Stimulated activated CD8-positive, alpha-beta memory T cell treated with anti-CD3 and anti-CD28 coated beads, Interleukin-7, amount 100 ng/mL, for 48 hours (primary cell): ENCODE results near the gene HIF3A.
"Not testable (repeated sequence)": the region's sequence is repeated elsewhere in the genome, so short reads cannot be mapped to it uniquely, and the experiment has no call there.

ENCODE experiments used
- DNase-seq, 2 donors: peaks; one replicate each; pipeline ENCODE4 v3.0.0-alpha.2; 2020; ENCODE audit warnings: low read depth in 1 of 2; ENCODE audit errors: extremely low read depth in 1 of 2

Gene HIF3A

DNA sequence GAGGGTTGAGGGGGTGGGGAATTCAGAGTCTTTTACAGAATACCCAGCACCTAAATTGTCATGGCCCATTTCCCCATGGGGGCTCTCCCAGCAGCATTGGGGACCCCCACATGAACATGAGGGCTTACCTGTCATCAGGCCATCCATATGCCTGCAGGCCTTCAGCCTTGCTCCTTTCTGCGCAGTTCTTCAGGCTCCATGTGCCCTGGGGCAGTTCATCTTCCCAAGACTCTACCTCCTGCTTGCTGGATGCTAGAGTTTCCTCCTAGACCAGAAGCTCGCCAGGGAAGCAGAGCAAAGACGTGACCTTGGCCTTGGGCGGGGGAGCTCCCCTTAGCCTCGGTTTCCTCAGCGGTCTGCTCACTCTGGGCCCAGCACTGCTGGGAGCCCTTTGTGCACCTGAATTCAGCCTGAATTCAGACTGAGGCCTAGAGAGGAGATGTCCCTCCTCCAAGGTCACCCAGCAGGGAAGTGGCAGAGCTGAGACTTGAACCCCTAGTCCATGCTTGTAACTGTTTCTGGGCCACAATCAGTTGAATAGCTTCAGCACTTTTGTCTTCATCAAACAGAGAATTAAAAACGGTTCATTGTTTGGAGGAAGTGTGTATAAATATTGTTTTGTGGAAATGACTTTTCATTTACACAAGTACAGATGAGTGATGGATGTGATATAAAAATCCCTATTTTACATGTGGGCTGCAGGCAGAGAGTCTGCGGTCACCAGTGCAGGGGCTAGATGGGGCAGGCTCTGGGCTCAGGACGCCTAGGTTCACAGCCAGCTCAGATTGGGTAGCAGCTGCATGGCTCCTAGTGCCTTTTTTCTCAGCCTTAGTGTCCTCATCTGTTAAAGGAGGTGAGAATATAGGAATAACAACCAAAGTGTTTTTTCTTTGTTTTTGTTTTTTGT is 59.6 kb downstream of the HIF3A start:
- DNase-seq: no peak

DNA sequence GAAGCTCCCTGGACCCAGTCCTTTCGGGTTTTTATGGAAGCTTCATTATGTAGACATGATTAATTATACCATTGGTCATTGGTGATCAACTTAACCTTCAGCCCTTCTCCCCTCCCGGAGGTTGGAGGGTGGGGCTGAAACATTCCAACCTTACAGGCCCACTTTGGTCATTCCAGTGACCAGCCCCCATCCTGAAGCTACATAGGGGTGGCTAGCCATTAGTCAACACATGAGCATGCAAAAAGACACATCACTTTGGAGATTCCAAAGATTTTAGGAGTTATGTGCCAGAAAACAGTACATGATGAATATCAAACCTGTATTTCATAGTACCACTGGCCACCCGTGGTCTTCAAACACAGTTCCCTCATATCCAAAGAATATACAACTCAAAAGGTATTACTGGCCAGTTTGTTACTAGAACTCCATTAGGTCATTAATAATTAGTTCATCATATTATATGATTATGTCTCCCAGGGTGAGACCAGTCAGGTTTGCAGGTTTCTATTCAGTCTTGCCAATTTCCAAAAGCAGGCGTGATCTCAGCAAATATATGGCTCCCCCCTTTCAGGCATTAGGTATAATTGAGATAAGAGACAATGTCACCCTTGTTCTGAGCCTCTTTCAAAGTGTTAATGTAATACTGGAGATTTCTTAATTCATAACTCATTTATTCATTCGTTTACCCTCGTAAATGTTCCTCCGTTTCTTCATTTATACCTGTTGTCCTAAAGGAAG is 61.2 kb downstream of the HIF3A start:
- DNase-seq: no peak

DNA sequence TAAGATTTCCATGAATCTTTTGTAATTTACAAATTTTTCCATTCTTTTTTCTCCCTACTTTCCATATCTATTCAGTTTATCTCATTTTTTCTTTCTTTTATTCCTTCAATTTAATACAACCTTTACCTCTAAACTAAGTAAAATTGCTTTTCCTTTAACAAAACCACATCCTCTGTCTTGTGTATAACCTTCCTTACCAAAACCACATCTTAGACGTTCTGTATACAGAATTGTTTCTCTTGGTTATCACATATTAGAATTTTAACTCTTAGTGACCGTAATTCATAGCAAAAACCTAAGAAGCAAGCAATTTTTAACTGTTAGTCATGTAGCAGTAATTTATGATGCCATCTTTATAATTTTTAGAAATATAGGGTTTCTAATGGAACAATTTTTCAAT is 65.1 kb downstream of the HIF3A start:
- DNase-seq: no peak

DNA sequence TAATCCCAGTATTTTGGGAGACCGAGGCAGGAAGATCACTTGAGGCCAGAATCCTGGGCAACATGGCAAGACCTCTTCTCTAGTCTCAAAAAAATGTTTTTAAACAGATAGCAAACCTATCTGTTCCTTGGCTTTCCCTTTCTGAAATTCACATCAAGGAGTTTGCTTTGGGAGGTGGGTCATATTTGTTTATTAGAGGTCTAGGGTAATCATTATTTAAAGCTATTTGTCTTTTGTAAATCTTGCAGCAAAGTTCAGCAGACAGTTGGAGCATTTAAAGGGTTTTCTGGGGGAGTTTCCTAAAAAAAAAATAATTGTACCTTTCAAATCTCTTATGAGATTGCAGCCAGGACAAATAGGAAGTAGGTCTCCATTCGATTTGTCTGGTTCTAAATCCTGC is 67.5 kb downstream of the HIF3A start:
- no peak for DNase-seq

DNA sequence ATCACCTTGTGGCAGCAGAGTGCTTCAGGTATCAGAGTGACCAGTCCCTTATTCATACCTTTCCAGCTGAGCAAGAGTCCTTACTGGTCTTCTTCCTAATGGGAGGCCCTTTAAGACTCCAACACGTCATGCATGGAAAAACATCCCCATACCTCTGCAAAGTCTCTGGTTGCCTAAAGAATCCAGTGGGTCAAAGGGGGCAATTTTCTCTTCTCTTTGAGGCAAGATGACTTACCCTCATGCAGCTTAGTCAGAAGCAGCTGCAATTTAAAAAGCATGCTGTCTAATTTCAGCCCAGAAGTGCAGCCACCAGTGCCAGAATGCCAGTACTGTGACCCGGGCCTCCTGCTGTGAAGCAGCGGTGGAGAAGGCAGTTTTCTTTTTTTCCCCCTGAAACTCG is 68.7 kb downstream of the HIF3A start:
- no peak for DNase-seq

DNA sequence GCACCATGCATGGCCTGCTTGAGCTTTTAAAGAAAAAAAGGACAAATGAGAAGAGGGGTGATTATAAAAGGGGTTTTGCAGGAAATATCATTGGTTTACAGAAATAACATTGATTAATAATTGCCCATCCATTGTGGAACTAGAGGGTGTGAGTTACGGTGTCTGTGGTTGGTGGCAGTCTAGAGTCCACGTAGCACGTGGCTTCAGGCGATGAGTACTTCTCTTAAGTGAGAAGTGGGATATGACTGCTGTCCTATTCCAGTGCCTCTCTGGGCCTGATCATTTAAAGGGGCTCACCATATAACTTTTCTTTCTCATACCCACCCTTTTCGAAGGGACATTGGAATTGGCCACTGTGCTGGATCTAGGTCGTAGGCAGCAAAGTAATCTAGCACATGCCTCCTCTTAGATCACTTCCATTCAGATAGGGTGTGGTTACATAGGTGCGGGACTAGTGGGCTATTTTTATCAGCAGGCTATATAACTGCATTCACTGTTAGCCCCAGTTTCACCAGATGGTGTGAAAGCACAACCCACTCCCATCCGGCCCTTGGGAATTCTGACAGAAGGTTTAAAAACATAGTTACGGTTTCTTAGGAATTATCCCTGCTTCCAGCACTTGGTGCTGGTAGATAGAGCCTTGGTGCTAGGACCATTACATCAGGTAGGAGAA is 69.9 kb downstream of the HIF3A start:
- DNase-seq: no peak

DNA sequence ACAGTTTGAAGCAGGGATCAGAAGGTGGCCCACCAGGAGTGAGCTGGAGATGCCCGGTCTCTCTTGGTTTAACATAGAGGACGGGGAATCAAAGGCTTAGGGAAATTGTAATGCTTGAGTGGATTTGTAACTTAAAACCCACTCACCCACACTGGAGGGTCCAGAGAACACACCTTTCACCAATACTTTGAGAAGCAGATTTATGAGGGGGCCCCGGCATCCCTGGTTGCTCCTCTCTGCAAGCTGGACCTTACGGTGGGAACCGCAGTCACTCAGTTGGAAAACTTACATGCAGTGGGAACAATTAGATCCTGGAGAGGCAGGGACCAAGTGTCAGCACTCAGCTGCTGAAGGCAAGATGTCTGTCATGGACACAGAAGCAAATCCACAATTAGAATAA is 70.6 kb downstream of the HIF3A start:
- DNase-seq: no peak

DNA sequence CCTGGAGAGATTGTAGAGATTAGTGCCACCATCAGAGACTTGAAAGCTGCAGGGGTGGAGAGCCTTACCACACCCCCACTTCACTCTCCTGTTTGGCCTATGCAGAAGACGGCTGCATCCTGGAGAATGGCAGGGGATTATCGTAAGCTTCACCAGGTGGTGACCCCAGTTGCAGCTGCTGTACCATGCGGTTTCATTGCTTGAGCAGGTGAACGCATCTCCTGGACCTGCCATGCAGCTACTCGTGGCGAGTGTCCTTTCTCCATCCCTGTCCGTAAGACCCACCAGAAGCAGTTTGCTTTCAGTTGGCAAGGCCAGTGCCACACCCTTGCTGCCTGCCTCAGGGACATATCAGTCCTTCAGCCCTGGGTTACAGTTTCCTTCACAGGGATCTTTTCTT is 71.3 kb downstream of the HIF3A start:
- DNase-seq: no peak

DNA sequence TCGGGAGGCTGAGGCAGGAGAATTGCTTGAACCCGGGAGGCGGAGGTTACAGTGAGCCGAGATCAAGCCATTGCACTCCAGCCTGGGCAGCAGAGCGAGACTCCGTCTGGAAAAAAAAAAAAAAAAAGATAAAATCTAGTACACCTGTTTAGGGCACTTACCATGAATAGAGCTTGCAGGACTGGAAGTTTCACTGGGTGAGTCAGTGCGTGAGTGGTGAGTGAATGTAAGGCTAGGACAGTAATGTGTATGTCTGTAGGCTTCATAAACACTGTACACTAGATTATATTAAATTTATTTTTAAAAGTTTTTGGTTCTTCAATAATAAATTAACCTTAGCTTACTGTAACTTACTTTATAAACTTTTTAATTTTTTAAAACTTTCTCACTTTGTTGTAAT is 73.0 kb downstream of the HIF3A start:
- DNase-seq: no peak

DNA sequence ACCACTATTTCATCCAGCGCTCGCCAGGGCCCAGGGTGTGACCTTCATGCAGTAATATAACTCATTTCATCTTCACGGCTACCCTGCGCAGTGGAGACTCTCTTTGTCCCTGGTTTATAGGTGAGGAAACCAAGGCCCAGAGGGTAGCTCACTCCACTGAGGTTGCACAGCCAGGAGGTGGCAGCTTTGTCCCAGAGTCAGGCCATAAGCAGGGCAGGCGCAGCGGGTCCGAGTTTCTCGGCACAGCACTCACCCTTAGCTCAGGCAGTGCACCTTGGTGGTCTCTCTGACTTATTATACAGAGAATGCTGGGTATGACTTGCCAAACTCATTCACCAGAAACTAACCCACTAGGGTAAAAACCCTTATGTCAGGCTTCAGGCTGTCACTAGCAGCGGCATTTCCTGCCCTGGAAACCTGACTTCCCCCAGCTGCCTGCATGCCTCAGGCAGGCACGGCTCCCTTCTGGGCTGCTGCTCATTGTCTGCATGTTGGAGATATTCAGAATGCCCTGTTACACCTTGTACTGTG is 74.6 kb downstream of the HIF3A start:
- DNase-seq: no peak

DNA sequence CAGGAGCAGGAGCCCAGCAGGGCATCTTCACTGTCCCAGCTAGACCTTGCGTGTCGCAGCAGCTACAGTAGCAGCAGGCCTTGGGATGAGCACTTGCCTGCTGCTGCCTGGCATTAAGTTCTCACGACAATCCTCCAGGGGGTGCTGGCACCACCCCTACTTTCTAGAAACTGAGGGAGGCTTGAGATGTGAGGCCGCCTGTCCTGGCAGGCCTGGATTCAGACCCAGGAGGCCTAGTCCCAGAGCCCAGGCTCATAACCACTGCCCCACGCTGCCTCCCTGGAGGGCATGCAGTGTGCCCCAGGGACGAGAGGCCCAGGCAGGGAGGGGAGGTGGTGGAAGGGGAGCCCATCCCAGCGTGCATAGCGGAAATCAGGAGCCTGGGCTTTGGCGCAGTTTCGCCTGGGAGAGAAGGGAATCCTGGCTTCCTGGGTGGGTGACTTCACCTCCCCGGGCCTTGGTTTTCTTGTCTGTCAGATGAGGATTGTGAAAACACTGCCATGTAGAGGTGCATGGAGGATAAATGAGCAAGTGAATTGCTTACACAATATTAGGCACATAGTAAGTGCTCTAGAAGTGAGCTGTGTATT is 76.2 kb downstream of the HIF3A start:
- DNase-seq: no peak

DNA sequence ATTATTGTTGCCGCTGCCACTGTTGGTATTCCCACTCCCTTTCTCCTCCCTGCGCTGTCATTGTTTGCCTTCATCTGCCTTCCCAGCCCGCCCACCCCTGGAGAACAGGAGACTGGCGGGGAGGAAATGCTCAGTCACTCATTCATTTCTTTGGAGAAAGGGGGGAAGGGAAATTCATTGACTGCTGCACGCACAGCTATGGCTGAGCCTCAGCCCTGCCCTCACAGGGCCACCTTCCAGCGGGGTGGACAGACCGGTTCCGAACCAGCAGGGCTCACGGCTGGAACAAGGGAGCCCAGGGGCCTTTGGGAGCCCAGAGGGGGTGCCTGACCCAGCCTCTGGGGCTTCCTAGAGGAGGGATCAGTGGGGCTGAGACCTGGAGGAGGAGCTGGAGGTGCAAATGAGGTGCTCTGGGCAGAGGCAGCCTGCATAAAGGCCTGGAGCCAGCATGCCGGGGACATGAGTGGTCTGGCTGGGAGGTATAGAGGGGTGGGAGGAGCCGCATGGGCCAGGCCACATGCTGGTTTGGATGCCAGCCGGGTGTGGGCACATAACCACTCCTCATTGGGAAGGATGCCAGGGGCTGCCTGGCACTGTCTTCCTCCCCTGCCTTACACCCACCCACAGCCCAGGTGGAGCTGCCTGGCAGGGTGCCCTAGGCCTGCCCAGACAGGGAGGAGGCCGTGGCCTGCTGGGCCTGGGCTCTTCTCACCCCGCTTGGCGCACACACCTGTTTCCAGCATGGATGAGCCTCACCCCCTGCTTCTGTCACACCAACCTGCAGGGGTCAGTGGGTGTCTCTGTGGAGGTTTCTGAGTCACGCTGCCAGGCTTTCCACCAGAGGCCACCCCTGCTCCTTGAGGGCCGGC is 76.9 kb downstream of the HIF3A start:
- DNase-seq: no peak

DNA sequence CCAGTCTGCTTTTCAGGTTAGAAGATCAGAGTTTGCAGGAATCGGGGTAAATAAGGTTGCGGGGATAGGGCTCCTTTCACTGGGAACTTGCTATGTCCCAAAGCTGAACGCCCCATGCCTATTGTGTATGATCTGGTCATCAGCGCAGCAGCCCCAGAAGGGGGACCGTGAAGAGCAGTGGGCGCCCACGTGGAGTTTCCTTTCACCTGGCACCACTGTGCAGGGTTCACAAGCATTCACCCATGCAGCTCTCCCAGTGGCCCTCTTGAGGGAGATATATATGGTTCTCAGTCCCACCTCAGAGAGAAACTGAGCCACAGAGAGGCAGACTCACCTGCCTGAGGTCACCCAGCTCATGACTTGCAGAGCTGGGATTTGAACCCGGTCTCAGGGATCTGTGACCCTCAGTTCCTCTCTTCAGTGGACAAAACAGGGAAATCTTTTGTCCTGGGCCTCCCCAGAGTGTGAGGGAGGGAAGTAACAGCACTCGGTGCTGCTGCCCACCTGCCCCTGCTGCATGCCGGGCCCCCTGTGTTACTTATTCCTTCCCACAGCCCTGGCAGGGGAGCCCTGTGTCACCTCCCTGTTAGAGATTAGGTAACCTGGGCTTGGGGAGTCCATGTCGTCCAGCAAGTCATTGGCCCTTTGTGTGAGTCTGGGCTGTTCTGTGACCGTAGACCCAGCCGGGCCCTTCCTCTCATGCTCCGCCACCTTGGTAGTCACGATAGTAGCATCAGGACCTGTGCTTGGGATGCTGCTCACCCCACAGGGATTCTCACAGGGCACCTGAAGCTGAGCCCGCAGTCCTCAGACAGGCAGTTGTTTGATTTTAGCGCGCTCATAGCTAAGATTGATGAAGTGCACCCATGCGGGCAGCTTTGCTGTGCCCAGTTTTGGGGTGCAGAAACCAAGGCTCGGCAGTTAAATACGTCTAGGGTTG is 78.0 kb downstream of the HIF3A start:
- DNase-seq: no peak

DNA sequence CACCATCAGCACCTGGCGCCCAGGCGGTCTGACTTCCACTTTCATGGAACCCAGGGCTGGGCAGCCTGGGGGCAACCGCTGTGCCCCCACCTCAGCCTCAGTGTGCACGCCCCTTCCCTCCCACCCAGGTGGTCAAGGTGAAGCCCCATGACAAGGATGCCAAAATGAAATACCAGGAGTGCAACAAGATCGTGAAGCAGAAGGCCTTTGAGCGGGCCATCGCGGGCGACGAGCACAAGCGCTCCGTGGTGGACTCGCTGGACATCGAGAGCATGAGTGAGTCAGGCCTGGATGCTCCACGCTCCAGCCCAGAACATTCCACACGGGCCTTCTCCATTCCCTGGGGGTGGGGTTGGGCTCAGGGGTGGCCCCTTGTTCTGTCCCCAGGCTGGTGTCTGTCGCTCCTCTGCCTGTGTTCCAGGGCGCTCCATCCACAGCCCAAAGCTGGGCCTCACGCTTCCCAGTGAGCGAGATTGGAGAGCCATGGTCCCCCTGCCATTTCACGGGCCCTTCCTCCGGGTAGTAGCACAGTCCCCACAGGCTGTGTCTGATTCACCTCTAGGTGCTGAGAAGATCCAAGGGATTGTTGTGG is 78.7 kb downstream of the HIF3A start:
- DNase-seq: not testable (repeated sequence)

DNA sequence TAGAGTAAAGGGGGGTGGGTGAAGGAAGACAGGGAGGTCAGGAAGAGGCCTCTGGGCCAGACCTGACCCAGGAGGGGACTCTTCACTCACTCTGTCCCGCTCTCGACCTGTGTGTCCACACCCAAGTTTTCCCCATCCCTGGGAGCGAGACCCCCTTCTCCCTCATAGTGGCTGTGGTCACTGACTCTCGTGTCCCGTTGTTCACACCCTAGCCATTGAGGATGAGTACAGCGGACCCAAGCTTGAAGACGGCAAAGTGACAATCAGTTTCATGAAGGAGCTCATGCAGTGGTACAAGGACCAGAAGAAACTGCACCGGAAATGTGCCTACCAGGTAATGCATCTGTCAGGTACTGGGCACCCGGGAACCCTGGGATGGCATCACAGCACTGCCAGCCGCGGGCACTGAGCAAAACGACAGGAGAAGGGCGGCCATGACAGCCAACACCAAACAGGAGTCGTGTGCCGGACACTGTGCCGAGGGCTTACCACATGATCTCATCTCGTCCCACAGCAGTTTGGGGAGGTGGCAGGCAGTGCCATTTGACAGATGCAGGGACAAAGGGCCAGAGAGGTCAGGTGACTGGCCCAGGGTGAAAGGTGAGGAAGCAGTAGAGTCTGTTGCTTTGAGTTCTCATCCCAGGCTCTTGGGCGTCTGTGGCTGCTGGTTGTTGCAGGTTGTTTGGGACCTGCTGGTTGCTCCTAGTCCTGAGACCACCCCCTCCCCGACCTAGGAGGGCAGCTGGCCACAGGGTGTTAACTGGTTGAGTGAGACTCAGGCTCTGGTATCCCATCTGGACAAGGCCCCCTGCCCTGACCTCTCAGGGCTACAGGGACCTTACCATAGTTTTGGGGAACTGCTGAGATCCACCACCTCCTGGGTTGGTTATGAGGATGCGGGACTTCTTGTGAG is 79.7 kb downstream of the HIF3A start:
- DNase-seq: no peak

DNA sequence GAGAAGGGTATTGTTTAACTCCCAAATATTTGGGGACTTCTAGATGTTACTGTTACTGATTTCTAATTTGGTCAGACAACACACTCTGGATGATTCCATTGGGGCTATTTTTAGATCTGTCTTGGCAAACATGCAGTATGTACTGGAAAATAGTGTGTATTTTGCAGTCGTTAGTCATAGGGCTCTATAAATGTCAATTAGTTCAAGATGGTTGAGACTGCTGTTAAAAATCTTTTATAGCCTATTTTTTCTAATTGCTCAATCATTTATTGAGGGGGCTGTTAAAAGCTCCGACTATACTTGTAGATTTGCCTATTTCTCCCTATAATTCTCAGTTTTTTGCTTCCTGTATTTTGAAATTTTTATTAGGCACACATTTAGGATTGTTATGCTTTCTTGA is 81.4 kb downstream of the HIF3A start:
- DNase-seq: no peak

DNA sequence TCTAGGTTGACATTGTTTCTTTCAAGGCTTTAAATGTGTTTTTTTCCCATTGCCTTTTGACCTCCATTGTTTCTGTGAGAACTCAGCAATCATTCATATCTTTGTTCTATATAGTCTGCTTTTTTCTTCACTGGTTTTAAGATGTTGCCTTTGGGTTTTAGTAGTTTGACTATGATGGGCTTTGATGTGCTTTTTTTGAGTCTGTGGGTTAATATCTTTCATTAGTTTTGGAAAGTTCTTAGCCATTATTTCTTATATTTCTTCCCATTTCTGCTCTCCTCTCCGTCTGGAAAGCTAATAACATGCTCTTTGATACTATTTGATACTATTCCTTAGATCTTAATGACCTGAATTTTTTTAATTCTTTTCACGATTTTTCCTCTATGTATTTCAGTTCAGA is 83.8 kb downstream of the HIF3A start:
- no peak for DNase-seq

DNA sequence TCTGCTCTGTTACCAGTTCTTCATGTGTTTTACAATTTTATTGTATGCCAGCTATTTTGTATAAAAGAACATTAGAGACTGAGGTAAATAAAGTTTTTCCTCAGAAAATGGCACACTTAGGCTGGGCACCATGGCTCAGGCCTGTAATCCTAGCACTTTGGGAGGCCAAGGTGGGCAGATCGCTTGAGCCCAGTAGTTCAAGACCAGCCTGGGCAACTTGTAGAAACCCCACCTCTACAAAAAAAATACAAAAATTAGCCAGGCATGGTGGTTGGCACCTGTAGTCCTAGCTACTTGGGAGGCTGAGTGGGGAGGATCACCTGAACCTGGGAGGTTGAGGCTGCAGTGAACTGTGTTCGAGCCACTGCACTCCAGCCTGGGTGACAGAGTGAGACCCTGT is 84.5 kb downstream of the HIF3A start:
- DNase-seq: no peak
